ENCODE data around the gene PROM2. TPM values are rescaled to one million over a fixed set of nuclear protein-coding genes. Genes with fewer than 3 reads are reported as not detected.

Gene PROM2
- total RNA-seq, 2 experiments from 2014 or later: 0.60 to 0.73 TPM

- Histone ChIP-seq H3K9me3 (ENCODE audit: control insufficient read depth in 1 of 2, insufficient read depth in 1 of 2, low read length in 2 of 2) (peaks cover 0 to 8% of the 10 kb centered on the region in 2 experiments), H3K4me3 (ENCODE audit: low read length) (no peak overlapping the region), H3K27me3 (ENCODE audit: control insufficient read depth in 1 of 2, insufficient read depth in 2 of 2, low read length in 2 of 2) (no peaks in the 10 kb centered on the region), H3K36me3 (ENCODE audit: insufficient read depth, low read length) (no peaks in the 10 kb centered on the region), H3K4me1 (ENCODE audit: insufficient read depth, low read length) (no peaks in the 10 kb centered on the region), H3K27ac (ENCODE audit: low read depth in 1 of 2, low read length in 2 of 2) (no peak overlapping the region)
- H3K36me3 Mint-ChIP-seq (ENCODE audit: low read depth): no peaks in the 10 kb centered on the region
- ChIA-PET POLR2A (no interaction called here), CTCF (no interaction called here)
- peaks cover 4% of the 10 kb centered on the region for H3K27me3 Mint-ChIP-seq
- ATAC-seq (ENCODE audit: poor library complexity): no peak
- no peaks in the 10 kb centered on the region for H3K4me1 Mint-ChIP-seq (ENCODE audit: low read depth)
- TF ChIP-seq, protein P1, sequence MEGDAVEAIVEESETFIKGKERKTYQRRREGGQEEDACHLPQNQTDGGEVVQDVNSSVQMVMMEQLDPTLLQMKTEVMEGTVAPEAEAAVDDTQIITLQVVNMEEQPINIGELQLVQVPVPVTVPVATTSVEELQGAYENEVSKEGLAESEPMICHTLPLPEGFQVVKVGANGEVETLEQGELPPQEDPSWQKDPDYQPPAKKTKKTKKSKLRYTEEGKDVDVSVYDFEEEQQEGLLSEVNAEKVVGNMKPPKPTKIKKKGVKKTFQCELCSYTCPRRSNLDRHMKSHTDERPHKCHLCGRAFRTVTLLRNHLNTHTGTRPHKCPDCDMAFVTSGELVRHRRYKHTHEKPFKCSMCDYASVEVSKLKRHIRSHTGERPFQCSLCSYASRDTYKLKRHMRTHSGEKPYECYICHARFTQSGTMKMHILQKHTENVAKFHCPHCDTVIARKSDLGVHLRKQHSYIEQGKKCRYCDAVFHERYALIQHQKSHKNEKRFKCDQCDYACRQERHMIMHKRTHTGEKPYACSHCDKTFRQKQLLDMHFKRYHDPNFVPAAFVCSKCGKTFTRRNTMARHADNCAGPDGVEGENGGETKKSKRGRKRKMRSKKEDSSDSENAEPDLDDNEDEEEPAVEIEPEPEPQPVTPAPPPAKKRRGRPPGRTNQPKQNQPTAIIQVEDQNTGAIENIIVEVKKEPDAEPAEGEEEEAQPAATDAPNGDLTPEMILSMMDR (IDR thresholded peaks at IDR 0.05): no peak
- H3K9me3 Mint-ChIP-seq: no peaks in the 10 kb centered on the region
- intact Hi-C loops (cut with DNase I, micrococcal nuclease): no loop called here
- H3K27ac Mint-ChIP-seq: no peak overlapping the region
- no peak overlapping the region for H3K4me3 Mint-ChIP-seq
- DNase-seq: no peak
These were observed 40.3 kb downstream of the PROM2 start for GRCh38 chr2:95314598-95314963.

DNA sequence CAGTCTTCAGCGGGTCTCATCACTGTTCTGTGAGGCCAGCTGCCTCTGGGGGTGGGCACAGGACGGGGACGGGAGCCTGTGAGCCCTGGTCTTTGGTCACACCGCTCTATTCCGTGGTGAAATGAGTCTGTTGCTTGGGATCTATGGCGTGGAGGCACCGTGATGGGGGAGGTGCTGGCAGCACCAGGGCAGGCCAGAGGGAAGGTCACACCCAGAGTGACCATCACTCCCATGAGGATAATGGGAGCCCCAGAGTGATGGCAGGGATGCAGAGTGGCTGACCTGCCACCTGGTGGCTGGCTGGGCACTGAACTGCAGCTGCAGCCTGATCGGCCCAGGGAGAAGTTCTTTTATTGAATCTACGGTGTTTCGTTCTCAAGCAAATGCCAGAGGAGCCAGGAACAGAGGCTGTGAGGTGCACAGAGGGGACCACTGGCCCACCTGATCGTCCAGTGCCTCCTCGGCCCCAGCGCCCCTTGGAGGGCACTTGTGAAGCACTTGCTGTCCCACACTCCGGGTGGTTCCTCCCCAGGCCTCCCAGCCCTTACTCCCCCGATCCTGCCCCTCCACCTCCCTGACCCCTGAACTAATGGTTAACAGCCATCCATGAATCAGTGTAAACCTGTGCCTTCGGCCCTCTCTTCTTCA lies 40.8 kb downstream of the PROM2 start:
- intact Hi-C loops (cut with DNase I, micrococcal nuclease): no loop called here
- DNase-seq (no peak), ATAC-seq (ENCODE audit: poor library complexity) (no peak)
- Histone ChIP-seq H3K4me1 (ENCODE audit: insufficient read depth, low read length) (no peaks in the 10 kb centered on the region), H3K27me3 (ENCODE audit: control insufficient read depth in 1 of 2, insufficient read depth in 2 of 2, low read length in 2 of 2) (no peaks in the 10 kb centered on the region), H3K27ac (ENCODE audit: low read depth in 1 of 2, low read length in 2 of 2) (no peak overlapping the region), H3K4me3 (ENCODE audit: low read length) (no peak overlapping the region), H3K9me3 (ENCODE audit: control insufficient read depth in 1 of 2, insufficient read depth in 1 of 2, low read length in 2 of 2) (peaks cover 0 to 7% of the 10 kb centered on the region in 2 experiments), H3K36me3 (ENCODE audit: insufficient read depth, low read length) (no peaks in the 10 kb centered on the region)
- H3K4me1 Mint-ChIP-seq (ENCODE audit: low read depth): no peaks in the 10 kb centered on the region
- TF ChIP-seq, protein P1 (IDR thresholded peaks at IDR 0.05): no peak
- H3K27ac Mint-ChIP-seq: no peak overlapping the region
- POLR2A ChIA-PET: no interaction called here
- CTCF ChIA-PET: no interaction called here
- H3K27me3 Mint-ChIP-seq: peaks cover 4% of the 10 kb centered on the region
- H3K4me3 Mint-ChIP-seq: no peak overlapping the region
- H3K36me3 Mint-ChIP-seq (ENCODE audit: low read depth): no peaks in the 10 kb centered on the region
- H3K9me3 Mint-ChIP-seq: no peaks in the 10 kb centered on the region

DNA sequence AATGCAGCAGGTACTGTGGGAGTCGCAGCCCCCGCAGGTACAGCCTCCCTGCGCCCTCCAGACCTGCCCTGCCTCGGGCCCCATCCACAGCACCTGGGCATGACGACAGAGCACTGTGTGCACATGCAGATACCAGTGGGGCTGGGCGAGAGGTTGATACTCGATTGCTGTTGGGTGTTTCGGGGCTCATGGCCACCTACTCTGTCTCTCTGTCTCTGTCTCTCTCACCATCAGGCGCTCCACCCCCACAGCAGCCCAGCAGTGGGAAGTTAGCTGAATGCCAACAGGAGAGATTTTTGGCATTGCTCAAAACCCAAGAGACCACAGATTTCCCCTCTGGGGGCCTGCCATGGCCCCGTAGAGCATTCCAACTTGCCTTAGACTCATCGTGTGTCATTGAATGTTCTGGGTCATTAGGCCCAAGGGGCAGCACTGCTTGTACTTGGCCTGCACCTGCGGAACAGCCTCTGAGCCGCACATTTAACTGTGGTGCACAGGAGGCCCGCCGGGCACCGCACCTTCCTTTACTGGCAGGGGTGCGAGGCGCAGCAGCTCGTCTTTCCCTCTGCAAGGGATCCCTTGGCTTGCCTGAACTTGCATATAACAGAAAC lies 41.7 kb downstream of the PROM2 start:
- DNase-seq (no peak), ATAC-seq (ENCODE audit: poor library complexity) (no peak)
- Histone ChIP-seq H3K36me3 (ENCODE audit: insufficient read depth, low read length) (no peaks in the 10 kb centered on the region), H3K4me3 (ENCODE audit: low read length) (no peak overlapping the region), H3K4me1 (ENCODE audit: insufficient read depth, low read length) (no peaks in the 10 kb centered on the region), H3K27ac (ENCODE audit: low read depth in 1 of 2, low read length in 2 of 2) (no peak overlapping the region), H3K27me3 (ENCODE audit: control insufficient read depth in 1 of 2, insufficient read depth in 2 of 2, low read length in 2 of 2) (no peaks in the 10 kb centered on the region), H3K9me3 (ENCODE audit: control insufficient read depth in 1 of 2, insufficient read depth in 1 of 2, low read length in 2 of 2) (peaks cover 0 to 5% of the 10 kb centered on the region in 2 experiments)
- Mint-ChIP-seq H3K9me3 (no peaks in the 10 kb centered on the region), H3K4me1 (ENCODE audit: low read depth) (no peaks in the 10 kb centered on the region), H3K27me3 (peaks cover 4% of the 10 kb centered on the region), H3K27ac (no peak overlapping the region), H3K4me3 (no peak overlapping the region), H3K36me3 (ENCODE audit: low read depth) (no peaks in the 10 kb centered on the region)
- POLR2A ChIA-PET: no interaction called here
- TF ChIP-seq, protein P1 (IDR thresholded peaks at IDR 0.05): no peak
- CTCF ChIA-PET: no interaction called here
- intact Hi-C loops (cut with DNase I, micrococcal nuclease): no loop called here
